Measurements from ENCODE around the gene NCOA6.

DNA sequence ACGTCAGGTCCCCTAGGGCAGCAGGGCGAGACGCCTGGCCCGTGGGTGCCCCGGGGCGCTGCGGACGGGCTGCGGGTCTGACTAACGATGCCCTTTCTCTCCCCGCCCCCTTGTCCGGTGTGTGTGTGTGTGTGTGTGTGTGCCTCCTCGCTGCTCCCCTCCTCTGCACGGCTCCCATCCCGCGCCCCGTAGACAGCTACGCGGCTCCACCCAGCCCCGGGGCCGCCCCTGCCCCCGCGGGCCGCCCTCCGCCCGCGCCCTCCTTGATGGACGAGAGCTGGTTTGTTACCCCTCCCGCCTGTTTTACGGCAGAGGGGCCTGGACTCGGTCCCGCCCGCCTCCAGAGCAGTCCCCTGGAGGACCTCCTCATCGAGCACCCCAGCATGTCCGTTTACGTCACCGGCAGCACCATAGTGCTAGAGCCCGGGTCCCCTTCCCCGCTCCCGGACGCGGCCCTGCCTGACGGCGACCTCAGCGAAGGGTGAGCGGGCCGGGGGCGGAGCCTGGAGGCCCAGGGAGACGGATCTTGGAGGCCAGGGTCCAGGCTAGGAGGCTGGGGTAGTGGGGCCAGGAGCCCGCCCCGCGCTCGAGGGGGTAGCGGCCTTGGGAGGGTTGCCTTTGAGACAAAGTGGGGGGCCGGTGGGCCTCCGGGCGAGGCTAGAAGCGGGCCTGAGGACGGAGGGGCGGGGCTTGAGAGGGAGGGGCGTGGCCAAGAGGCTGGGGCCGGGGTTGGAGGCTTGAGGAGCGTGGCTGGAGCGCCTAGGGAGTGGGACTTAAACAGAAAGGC lies 116.2 kb downstream of the NCOA6 start:
- TF ChIP-seq POLR2AphosphoS5 (IDR thresholded peaks at IDR 0.05; ENCODE audit: insufficient read depth in 1 of 2, low read depth in 1 of 2) (peak in 1 of 2 donors; percentile 82), POLR2A (IDR thresholded peaks at IDR 0.05) (no peak)
- TF ChIP-seq, protein P1, sequence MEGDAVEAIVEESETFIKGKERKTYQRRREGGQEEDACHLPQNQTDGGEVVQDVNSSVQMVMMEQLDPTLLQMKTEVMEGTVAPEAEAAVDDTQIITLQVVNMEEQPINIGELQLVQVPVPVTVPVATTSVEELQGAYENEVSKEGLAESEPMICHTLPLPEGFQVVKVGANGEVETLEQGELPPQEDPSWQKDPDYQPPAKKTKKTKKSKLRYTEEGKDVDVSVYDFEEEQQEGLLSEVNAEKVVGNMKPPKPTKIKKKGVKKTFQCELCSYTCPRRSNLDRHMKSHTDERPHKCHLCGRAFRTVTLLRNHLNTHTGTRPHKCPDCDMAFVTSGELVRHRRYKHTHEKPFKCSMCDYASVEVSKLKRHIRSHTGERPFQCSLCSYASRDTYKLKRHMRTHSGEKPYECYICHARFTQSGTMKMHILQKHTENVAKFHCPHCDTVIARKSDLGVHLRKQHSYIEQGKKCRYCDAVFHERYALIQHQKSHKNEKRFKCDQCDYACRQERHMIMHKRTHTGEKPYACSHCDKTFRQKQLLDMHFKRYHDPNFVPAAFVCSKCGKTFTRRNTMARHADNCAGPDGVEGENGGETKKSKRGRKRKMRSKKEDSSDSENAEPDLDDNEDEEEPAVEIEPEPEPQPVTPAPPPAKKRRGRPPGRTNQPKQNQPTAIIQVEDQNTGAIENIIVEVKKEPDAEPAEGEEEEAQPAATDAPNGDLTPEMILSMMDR (IDR thresholded peaks at IDR 0.05), result no peak
